H1 (cell line): Measurements from ENCODE around the gene HNF4A. TPM values are rescaled to one million over a fixed set of nuclear protein-coding genes. Genes with fewer than 3 reads are reported as not detected.

Experiments used
- CEBPB ChIP-seq: IDR thresholded peaks from 2 replicates; pipeline ENCODE4 v1.6.1; 2012; ENCODE audit warnings: low read depth, low read length
- CHD7 ChIP-seq: fragments of 300-600 bp; sonication (generic); IDR thresholded peaks from 2 replicates; pipeline ENCODE4 v1.7.1; 2012; ENCODE audit warnings: low read length, moderate library complexity, mild to moderate bottlenecking, inconsistent platforms; ENCODE audit not compliant: insufficient replicate concordance
- CREB1 ChIP-seq: IDR thresholded peaks from 2 replicates; pipeline ENCODE4 v1.6.1; 2012; ENCODE audit warnings: inconsistent platforms
- EZH2 ChIP-seq: fragments of 200-600 bp; sonication (generic); IDR thresholded peaks from 2 replicates; pipeline ENCODE4 v1.7.1; 2012; ENCODE audit warnings: low read depth, mild to moderate bottlenecking, moderate library complexity, low read length, inconsistent platforms; ENCODE audit not compliant: severe bottlenecking
- RFX5 ChIP-seq: IDR thresholded peaks from 2 replicates; pipeline ENCODE4 v1.6.1; 2011; ENCODE audit warnings: low read depth, low read length, improper control_type of control experiment, borderline replicate concordance
- SP4 ChIP-seq: IDR thresholded peaks from 2 replicates; pipeline ENCODE4 v1.6.1; 2012; ENCODE audit warnings: low read length, inconsistent platforms
- polyA plus RNA-seq, 7 experiments: library from polyadenylated mRNA; depleted of rRNA in 3 of 7; stranded (reverse) in 5 of 7; unstranded in 2 of 7; fragments of >200 nt in 5 of 7; fragments of 200-250 nt in 2 of 7; gene quantifications; 1 replicate in 5 of 7; 2 replicates in 1 of 7; 4 replicates in 1 of 7; pipeline versions ENCODE4 v1.2.1 to v1.2.3, GENCODE V29; 2011 to 2013; ENCODE audit warnings: missing spikeins in 2 of 7, mixed read lengths in 2 of 7
- total RNA-seq: library from RNA; stranded (reverse); fragmentation: NEBNext Ultra II Directional; extraction: Animal tissue kit (Norgen Biotek cat#: 25700); gene quantifications from 2 replicates; pipeline ENCODE4 v1.2.1, GENCODE V29; 2021

Gene HNF4A
- total and polyA plus RNA-seq, 2 of the 8 experiments (the other 6 are each of a cell fraction or from before 2014, with no cell fraction given) = 0.03 TPM; not detected in 1

GRCh38 chr20:44319839-44320422, 35.6 kb upstream of the HNF4A start (continued):
- TF ChIP-seq CHD7 = no peak
- no peak for TF ChIP-seq CREB1
- TF ChIP-seq EZH2 = no peak
- TF ChIP-seq SP4 = no peak
- TF ChIP-seq CEBPB = no peak
- TF ChIP-seq RFX5 = no peak
